ENCODE results near the gene NTM. TPM values are rescaled to one million over a fixed set of nuclear protein-coding genes. Genes with fewer than 3 reads are reported as not detected.

NTM gene
- total RNA-seq, 2 donors from 2014 or later = 1.7 to 3.6 TPM

DNA sequence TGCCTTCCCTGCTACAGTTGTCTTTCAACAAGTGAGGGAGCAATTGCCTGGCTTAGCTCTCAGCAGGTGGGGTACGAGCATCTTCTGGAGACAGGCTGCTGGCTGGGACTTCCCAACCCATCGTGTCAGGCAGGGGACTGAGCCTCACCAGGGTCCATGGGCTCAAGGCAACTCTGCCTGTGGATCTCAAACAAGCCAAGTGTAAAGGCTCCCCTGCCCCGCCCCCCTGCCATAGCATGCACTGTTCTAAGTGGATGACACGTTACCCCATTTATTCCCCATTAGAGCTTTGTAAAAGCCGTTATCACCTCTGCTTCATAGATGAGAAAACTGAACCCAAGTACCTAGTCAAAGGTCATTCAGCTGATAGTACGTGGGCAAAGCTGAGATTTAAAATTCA, 222.9 kb downstream of the NTM start:
- Histone ChIP-seq H3K9ac (ENCODE audit: extremely low read depth, low read length, poor library complexity, severe bottlenecking) (no peak overlapping the region), H3K4me3 (ENCODE audit: low read length) (no peak overlapping the region), H3K27me3 (ENCODE audit: control insufficient read depth, insufficient read depth, low read length, poor library complexity, severe bottlenecking) (no peaks in the 10 kb centered on the region), H3K4me1 (ENCODE audit: control insufficient read depth, insufficient read depth, low read length) (peaks cover 14% of the 10 kb centered on the region), H3K27ac (ENCODE audit: low read depth, low read length) (no peak overlapping the region), H3K36me3 (ENCODE audit: control insufficient read depth, insufficient read depth, low read length) (no peaks in the 10 kb centered on the region), H3K9me3 (ENCODE audit: control insufficient read depth, low read length) (no peaks in the 10 kb centered on the region)
- no peak for DNase-seq
- TF ChIP-seq, protein P1, sequence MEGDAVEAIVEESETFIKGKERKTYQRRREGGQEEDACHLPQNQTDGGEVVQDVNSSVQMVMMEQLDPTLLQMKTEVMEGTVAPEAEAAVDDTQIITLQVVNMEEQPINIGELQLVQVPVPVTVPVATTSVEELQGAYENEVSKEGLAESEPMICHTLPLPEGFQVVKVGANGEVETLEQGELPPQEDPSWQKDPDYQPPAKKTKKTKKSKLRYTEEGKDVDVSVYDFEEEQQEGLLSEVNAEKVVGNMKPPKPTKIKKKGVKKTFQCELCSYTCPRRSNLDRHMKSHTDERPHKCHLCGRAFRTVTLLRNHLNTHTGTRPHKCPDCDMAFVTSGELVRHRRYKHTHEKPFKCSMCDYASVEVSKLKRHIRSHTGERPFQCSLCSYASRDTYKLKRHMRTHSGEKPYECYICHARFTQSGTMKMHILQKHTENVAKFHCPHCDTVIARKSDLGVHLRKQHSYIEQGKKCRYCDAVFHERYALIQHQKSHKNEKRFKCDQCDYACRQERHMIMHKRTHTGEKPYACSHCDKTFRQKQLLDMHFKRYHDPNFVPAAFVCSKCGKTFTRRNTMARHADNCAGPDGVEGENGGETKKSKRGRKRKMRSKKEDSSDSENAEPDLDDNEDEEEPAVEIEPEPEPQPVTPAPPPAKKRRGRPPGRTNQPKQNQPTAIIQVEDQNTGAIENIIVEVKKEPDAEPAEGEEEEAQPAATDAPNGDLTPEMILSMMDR (conservative IDR thresholded peaks at IDR 0.05) = no peak
- H3K4me1 Mint-ChIP-seq = peaks cover 39% of the 10 kb centered on the region
- H3K4me3 Mint-ChIP-seq = no peak overlapping the region
- no peak overlapping the region for H3K27ac Mint-ChIP-seq
- peaks cover 5% of the 10 kb centered on the region for H3K27me3 Mint-ChIP-seq (ENCODE audit: insufficient read depth)
- no peaks in the 10 kb centered on the region for H3K36me3 Mint-ChIP-seq (ENCODE audit: low read depth)
- 68 to 71% methylated on average over 4 to 6 of the region's 6 CpGs for WGBS, 2 experiments (ENCODE audit: insufficient coverage in 1 of 2, insufficient read length in 1 of 2)
- no peaks in the 10 kb centered on the region for H3K9me3 Mint-ChIP-seq

DNA sequence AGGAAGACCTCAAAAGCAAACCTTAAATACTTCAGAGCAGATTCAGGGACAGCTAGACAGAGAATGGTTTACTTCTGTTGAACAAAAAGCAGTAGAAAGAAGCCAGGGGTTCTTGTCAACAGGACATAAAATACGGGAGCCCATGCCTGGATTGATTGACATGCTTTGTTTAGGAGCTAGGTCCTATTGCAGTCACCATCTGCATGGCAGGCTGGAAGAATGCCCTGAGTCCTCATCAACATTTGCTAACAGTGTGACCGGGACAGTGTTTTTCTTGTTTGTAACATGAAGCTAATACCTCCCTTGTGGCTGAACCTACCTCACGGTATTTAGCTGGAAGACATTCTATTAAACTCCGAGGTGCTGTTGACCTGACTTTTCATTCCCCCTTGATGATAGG, 225.4 kb downstream of the NTM start:
- H3K4me3 Mint-ChIP-seq = no peak overlapping the region
- Histone ChIP-seq H3K4me3 (ENCODE audit: low read length) (no peak overlapping the region), H3K27me3 (ENCODE audit: control insufficient read depth, insufficient read depth, low read length, poor library complexity, severe bottlenecking) (no peaks in the 10 kb centered on the region), H3K4me1 (ENCODE audit: control insufficient read depth, insufficient read depth, low read length) (peaks cover 7% of the 10 kb centered on the region), H3K9me3 (ENCODE audit: control insufficient read depth, low read length) (no peaks in the 10 kb centered on the region), H3K9ac (ENCODE audit: extremely low read depth, low read length, poor library complexity, severe bottlenecking) (no peak overlapping the region), H3K36me3 (ENCODE audit: control insufficient read depth, insufficient read depth, low read length) (no peaks in the 10 kb centered on the region), H3K27ac (ENCODE audit: low read depth, low read length) (no peak overlapping the region)
- no peaks in the 10 kb centered on the region for H3K36me3 Mint-ChIP-seq (ENCODE audit: low read depth)
- no peaks in the 10 kb centered on the region for H3K9me3 Mint-ChIP-seq
- DNase-seq = no peak
- 85 to 86% methylated on average over 4 of the region's 4 CpGs for WGBS, 2 experiments (ENCODE audit: insufficient coverage in 1 of 2, insufficient read length in 1 of 2)
- peaks cover 5% of the 10 kb centered on the region for H3K27me3 Mint-ChIP-seq (ENCODE audit: insufficient read depth)
- TF ChIP-seq, protein P1 (conservative IDR thresholded peaks at IDR 0.05) = no peak
- no peak overlapping the region for H3K27ac Mint-ChIP-seq
- peaks cover 33% of the 10 kb centered on the region for H3K4me1 Mint-ChIP-seq

DNA sequence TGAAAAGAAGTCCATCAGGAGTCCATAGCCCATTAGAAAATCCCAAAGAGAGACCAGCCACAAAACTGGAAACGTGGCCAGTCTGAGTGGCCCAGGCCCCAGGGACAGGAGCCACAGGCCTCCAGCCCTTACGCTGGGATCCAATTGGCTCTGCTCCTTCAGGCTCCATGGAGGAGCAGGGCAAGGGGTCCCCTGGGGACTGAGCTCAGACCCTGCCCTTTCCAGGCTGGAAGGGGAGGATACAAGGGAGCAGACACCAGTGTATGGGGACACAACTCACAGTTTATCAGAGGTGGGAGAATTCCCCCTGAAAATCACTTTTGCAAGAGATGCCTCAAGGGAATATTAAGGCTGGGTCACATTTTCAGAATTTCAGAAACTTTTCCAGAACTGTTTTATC, 227.5 kb downstream of the NTM start:
- Mint-ChIP-seq H3K4me3 (no peak overlapping the region), H3K27ac (no peak overlapping the region), H3K9me3 (no peaks in the 10 kb centered on the region), H3K36me3 (ENCODE audit: low read depth) (no peaks in the 10 kb centered on the region), H3K4me1 (peaks cover 14% of the 10 kb centered on the region), H3K27me3 (ENCODE audit: insufficient read depth) (peaks cover 5% of the 10 kb centered on the region)
- peak; percentile 38 for DNase-seq
- no peaks in the 10 kb centered on the region for H3K9me3 ChIP-seq (ENCODE audit: control insufficient read depth, low read length)
- H3K27me3 ChIP-seq (ENCODE audit: control insufficient read depth, insufficient read depth, low read length, poor library complexity, severe bottlenecking) = no peaks in the 10 kb centered on the region
- H3K9ac ChIP-seq (ENCODE audit: extremely low read depth, low read length, poor library complexity, severe bottlenecking) = no peak overlapping the region
- 70 to 80% methylated on average over 2 of the region's 2 CpGs for WGBS, 2 experiments (ENCODE audit: insufficient coverage in 1 of 2, insufficient read length in 1 of 2)
- no peak overlapping the region for H3K27ac ChIP-seq (ENCODE audit: low read depth, low read length)
- no peaks in the 10 kb centered on the region for H3K4me1 ChIP-seq (ENCODE audit: control insufficient read depth, insufficient read depth, low read length)
- no peak overlapping the region for H3K4me3 ChIP-seq (ENCODE audit: low read length)
- no peaks in the 10 kb centered on the region for H3K36me3 ChIP-seq (ENCODE audit: control insufficient read depth, insufficient read depth, low read length)
- TF ChIP-seq, protein P1 (conservative IDR thresholded peaks at IDR 0.05) = no peak
